HepG2 (cell line): ENCODE measurements around the gene ESYT2. TPM values are rescaled to one million over a fixed set of nuclear protein-coding genes. Genes with fewer than 3 reads are reported as not detected.

Experiments used
- ARID3A ChIP-seq: IDR thresholded peaks from 2 replicates; pipeline ENCODE4 v1.6.1; 2012; ENCODE audit warnings: low read depth, low read length, improper control_type of control experiment
- ATF4 ChIP-seq, 2 experiments: fragments of 450-650 bp in 1 of 2; sonication (generic) in 1 of 2; formaldehyde crosslinking; IDR thresholded peaks; 2 replicates each; pipeline versions ENCODE4 v1.5.0 to v1.8.0; 2020 to 2022; ENCODE audit warnings: mild to moderate bottlenecking in 1 of 2, missing genetic modification reagents in 1 of 2
- GLI4 ChIP-seq: sonication (generic); formaldehyde crosslinking; IDR thresholded peaks from 2 replicates; pipeline ENCODE4 v1.5.1; 2020; ENCODE audit warnings: missing genetic modification reagents, mild to moderate bottlenecking, moderate library complexity, borderline replicate concordance
- KDM6A ChIP-seq: IDR thresholded peaks from 2 replicates; pipeline ENCODE4 v1.6.1; 2016; ENCODE audit warnings: low read depth
- MED8 ChIP-seq: sonication (generic); formaldehyde crosslinking; IDR thresholded peaks from 2 replicates; pipeline ENCODE4 v1.8.1; 2023; ENCODE audit warnings: mild to moderate bottlenecking, missing genetic modification reagents; ENCODE audit not compliant: insufficient replicate concordance
- MLX ChIP-seq: IDR thresholded peaks from 2 replicates; pipeline ENCODE4 v1.6.1; 2016
- MYC ChIP-seq: sonication (generic); formaldehyde crosslinking; IDR thresholded peaks from 2 replicates; pipeline ENCODE4 v1.9.0; 2021; ENCODE audit warnings: missing genetic modification reagents, borderline replicate concordance
- NCOA1 ChIP-seq: sonication (generic); formaldehyde crosslinking; IDR thresholded peaks from 2 replicates; pipeline ENCODE4 v1.9.0; 2021; ENCODE audit warnings: missing genetic modification reagents
- NCOR1 ChIP-seq: fragments of 200-600 bp; sonication (generic); IDR thresholded peaks from 2 replicates; pipeline ENCODE4 v1.7.0; 2017; ENCODE audit warnings: antibody characterized with exemption, low read length, borderline replicate concordance
- NONO ChIP-seq, 2 experiments: fragments of 450-650 bp in 1 of 2; sonication (generic) in 1 of 2; formaldehyde crosslinking in 1 of 2; IDR thresholded peaks in 1 of 2; conservative IDR thresholded peaks in 1 of 2; 2 replicates each; pipeline versions ENCODE4 v1.6.1 to v1.8.0; 2017 to 2022; ENCODE audit warnings: mild to moderate bottlenecking in 1 of 2, missing genetic modification reagents in 1 of 2, moderate library complexity in 1 of 2
- NR2F6 ChIP-seq, 2 experiments: IDR thresholded peaks; 2 replicates each; pipeline ENCODE4 v1.6.1; 2016; ENCODE audit warnings: antibody characterized with exemption in 1 of 2, mild to moderate bottlenecking in 1 of 2
- NRL ChIP-seq: sonication (generic); formaldehyde crosslinking; IDR thresholded peaks from 2 replicates; pipeline ENCODE4 v1.5.0; 2020; ENCODE audit warnings: missing genetic modification reagents, mild to moderate bottlenecking, moderate library complexity, borderline replicate concordance
- PBX3 ChIP-seq: sonication (generic); formaldehyde crosslinking; IDR thresholded peaks from 2 replicates; pipeline ENCODE4 v1.8.1; 2023; ENCODE audit warnings: missing genetic modification reagents, inconsistent platforms, borderline replicate concordance
- PHF5A ChIP-seq: IDR thresholded peaks from one replicate; pipeline ENCODE4 v1.6.1; 2018; ENCODE audit warnings: low read depth, missing genetic modification reagents; ENCODE audit not compliant: unreplicated experiment
- PREB ChIP-seq: sonication (generic); formaldehyde crosslinking; IDR thresholded peaks from 2 replicates; pipeline ENCODE4 v1.4.0; 2020; ENCODE audit warnings: missing genetic modification reagents
- ZBTB7A ChIP-seq: sonication (generic); formaldehyde crosslinking; IDR thresholded peaks from 2 replicates; pipeline ENCODE4 v1.8.0; 2022; ENCODE audit warnings: mild to moderate bottlenecking, missing genetic modification reagents
- ZFP1 ChIP-seq: IDR thresholded peaks from 2 replicates; pipeline ENCODE4 v1.6.1; 2016
- ZNF12 ChIP-seq: sonication (generic); formaldehyde crosslinking; IDR thresholded peaks from 2 replicates; pipeline ENCODE4 v1.5.0; 2020; ENCODE audit warnings: missing genetic modification reagents
- ZNF30 ChIP-seq: sonication (generic); formaldehyde crosslinking; IDR thresholded peaks from 2 replicates; pipeline ENCODE4 v1.5.0; 2020; ENCODE audit warnings: mild to moderate bottlenecking, missing genetic modification reagents
- ZNF567 ChIP-seq: sonication (generic); formaldehyde crosslinking; IDR thresholded peaks from 2 replicates; pipeline ENCODE4 v1.8.1; 2023; ENCODE audit warnings: mild to moderate bottlenecking, missing genetic modification reagents, borderline replicate concordance
- ZNF577 ChIP-seq: sonication (generic); formaldehyde crosslinking; IDR thresholded peaks from 2 replicates; pipeline ENCODE4 v1.4.0; 2020; ENCODE audit warnings: mild to moderate bottlenecking, low read depth, missing genetic modification reagents, borderline replicate concordance
- ZNF670 ChIP-seq: sonication (generic); formaldehyde crosslinking; IDR thresholded peaks from 2 replicates; pipeline ENCODE4 v1.8.0; 2022; ENCODE audit warnings: mild to moderate bottlenecking, missing genetic modification reagents, borderline replicate concordance
- ZSCAN5A ChIP-seq: sonication (generic); formaldehyde crosslinking; IDR thresholded peaks from 2 replicates; pipeline ENCODE4 v1.8.0; 2022; ENCODE audit warnings: mild to moderate bottlenecking, missing genetic modification reagents, borderline replicate concordance
- polyA plus RNA-seq, 8 experiments: library from polyadenylated mRNA; depleted of rRNA in 3 of 8; stranded (reverse) in 7 of 8; unstranded in 1 of 8; fragments of >200 nt; fragmentation: Illumina TruSeq in 4 of 8; extraction: Trizol in 4 of 8; gene quantifications; 2 replicates each; pipeline versions ENCODE4 v1.2.1 to v1.2.3, GENCODE V29; 2011 to 2016; ENCODE audit warnings: low read depth in 4 of 8, missing spikeins in 1 of 8, mixed read lengths in 1 of 8; ENCODE audit not compliant: insufficient read depth in 1 of 8
- total RNA-seq, 5 experiments: library from RNA; depleted of rRNA; stranded (reverse); fragments of >200 nt; fragmentation: Illumina TruSeq; extraction: Trizol; gene quantifications; 2 replicates each; pipeline ENCODE4 v1.2.3, GENCODE V29; 2016; ENCODE audit warnings: low read depth in 1 of 5

ESYT2 gene
- total and polyA plus RNA-seq, 2 of the 13 experiments (the other 11 are each of a cell fraction or from before 2014, with no cell fraction given) = 28.5 to 37.3 TPM

GRCh38 chr7:158865462-158865922 lies 36.2 kb upstream of the ESYT2 start (continued):
- TF ChIP-seq ZNF567 (CRISPR knock-in tag) = no peak
- no peak; the same call in 1 of the 2 replicates for TF ChIP-seq GLI4 (CRISPR knock-in tag)
- no peak for TF ChIP-seq ZFP1 (CRISPR knock-in tag)
- TF ChIP-seq ATF4 (CRISPR knock-in tag; IDR thresholded peaks at IDR 0.05) = no peak
- TF ChIP-seq NCOA1 = no peak
- no peak for TF ChIP-seq ZNF30
- TF ChIP-seq NCOR1 = peak; percentile 32; the same call in 1 of the 2 replicates
- no peak for TF ChIP-seq ZNF12
- no peak for TF ChIP-seq PHF5A (CRISPR knock-in tag)
- no peak for TF ChIP-seq ZBTB7A (CRISPR knock-in tag)
- TF ChIP-seq ZNF670 (CRISPR knock-in tag) = peak; percentile 79; the same call in 1 of the 2 replicates
- no peak for TF ChIP-seq ZSCAN5A (CRISPR knock-in tag)
- TF ChIP-seq MYC (CRISPR knock-in tag) = peak; percentile 78
- peak; percentile 91 for TF ChIP-seq MLX (CRISPR knock-in tag)
- no peak for TF ChIP-seq ARID3A
- TF ChIP-seq PREB (CRISPR knock-in tag) = no peak
- no peak for TF ChIP-seq MED8
- TF ChIP-seq KDM6A = 0 out of 2 replicates have a peak, but pooled peaks have one; percentile 35
- no peak for TF ChIP-seq PBX3 (CRISPR knock-in tag)
- TF ChIP-seq NRL (CRISPR knock-in tag) = no peak
- no peak for TF ChIP-seq NONO (IDR thresholded peaks at IDR 0.05)
- no peak for TF ChIP-seq NONO (CRISPR knock-in tag; conservative IDR thresholded peaks at IDR 0.05)
- no peak; the same call in 1 of the 2 replicates for TF ChIP-seq NR2F6 (IDR thresholded peaks at IDR 0.05)
- TF ChIP-seq NR2F6 (CRISPR knock-in tag; IDR thresholded peaks at IDR 0.05) = peak; percentile 66; the same call in 1 of the 2 replicates
- TF ChIP-seq ZNF577 (CRISPR knock-in tag) = no peak
